Karpas-422 (cell line): ENCODE data around the gene MIB2. TPM values are rescaled to one million over a fixed set of nuclear protein-coding genes. Genes with fewer than 3 reads are reported as not detected.
"Not testable (repeated sequence)": the region's sequence is repeated elsewhere in the genome, so short reads cannot be mapped to it uniquely, and the experiment has no call there.

ENCODE experiments used
- DNase-seq: peaks from one replicate; pipeline ENCODE4 v3.0.0-alpha.2; 2015
- H2AFZ ChIP-seq: fragments of 200-600 bp; sonication (generic); 2 replicates; pipeline ENCODE4 v1.6.1; 2014; ENCODE audit warnings: antibody characterized with exemption, low read length, mixed read lengths
- H3K27ac ChIP-seq: fragments of 200-600 bp; sonication (generic); 2 replicates; pipeline ENCODE4 v1.5.1; 2014; ENCODE audit warnings: mild to moderate bottlenecking, low read length, moderate library complexity
- H3K27me3 ChIP-seq: fragments of 200-600 bp; sonication (generic); 2 replicates; pipeline ENCODE4 v1.6.1; 2014; ENCODE audit warnings: low read length, mixed read lengths
- H3K36me3 ChIP-seq: fragments of 200-600 bp; sonication (generic); 2 replicates; pipeline ENCODE4 v1.6.1; 2014; ENCODE audit warnings: low read length, mixed read lengths; ENCODE audit not compliant: insufficient read depth
- H3K4me1 ChIP-seq: fragments of 200-600 bp; sonication (generic); 2 replicates; pipeline ENCODE4 v1.6.1; 2014; ENCODE audit warnings: mild to moderate bottlenecking, low read length, mixed read lengths
- H3K4me2 ChIP-seq: fragments of 200-600 bp; sonication (generic); 2 replicates; pipeline ENCODE4 v1.6.1; 2014; ENCODE audit warnings: low read length, low read depth, mild to moderate bottlenecking; ENCODE audit not compliant: poor library complexity, severe bottlenecking
- H3K4me3 ChIP-seq: fragments of 200-600 bp; sonication (generic); 2 replicates; pipeline ENCODE4 v1.5.1; 2014; ENCODE audit warnings: mild to moderate bottlenecking, antibody characterized with exemption, low read length, mixed read lengths
- H3K79me2 ChIP-seq: fragments of 200-600 bp; sonication (generic); 2 replicates; pipeline ENCODE4 v1.6.1; 2014; ENCODE audit warnings: mild to moderate bottlenecking, low read length, mixed read lengths
- H3K9ac ChIP-seq: fragments of 200-600 bp; sonication (generic); 2 replicates; pipeline ENCODE4 v1.6.0; 2014; ENCODE audit warnings: low read length
- H3K9me2 ChIP-seq: fragments of 200-600 bp; sonication (generic), shearing (Covaris generic); replicated peaks from 2 replicates; pipeline ENCODE4 v1.6.0; 2014; ENCODE audit warnings: mild to moderate bottlenecking, low read length, moderate library complexity; ENCODE audit not compliant: insufficient read depth
- H3K9me3 ChIP-seq: fragments of 300-700, 200-600 bp; sonication (generic); 2 replicates; pipeline ENCODE4 v1.6.1; 2014; ENCODE audit warnings: low read length, mixed read lengths
- H4K20me1 ChIP-seq: fragments of 200-600 bp; sonication (generic); 2 replicates; pipeline ENCODE4 v1.6.1; 2014; ENCODE audit warnings: mild to moderate bottlenecking, antibody characterized with exemption, low read length, low read depth; ENCODE audit not compliant: insufficient read depth
- total RNA-seq: library from RNA; depleted of rRNA; stranded (reverse); fragments of >200 nt; shearing (Covaris generic); gene quantifications from 2 replicates; pipeline ENCODE4 v1.2.3, GENCODE V29; 2014; ENCODE audit warnings: low replicate concordance

Gene MIB2
- total RNA-seq, 1 experiment from 2014 or later: 24.8 TPM

GRCh38 chr1:1662830-1663560, 47.7 kb downstream of the MIB2 start:
- H2AFZ ChIP-seq, H3K36me3 ChIP-seq, DNase-seq, H3K9me2 ChIP-seq, H3K9ac ChIP-seq, H3K4me3 ChIP-seq, H3K27me3 ChIP-seq, H3K79me2 ChIP-seq, H3K4me1 ChIP-seq, H3K9me3 ChIP-seq, H4K20me1 ChIP-seq, H3K4me2 ChIP-seq, H3K27ac ChIP-seq: not testable (repeated sequence)

GRCh38 chr1:1664318-1664717, 49.0 kb downstream of the MIB2 start:
- not testable (repeated sequence) for DNase-seq, H2AFZ ChIP-seq, H3K27me3 ChIP-seq, H3K27ac ChIP-seq, H3K36me3 ChIP-seq, H3K4me1 ChIP-seq, H3K9ac ChIP-seq, H3K9me3 ChIP-seq, H3K79me2 ChIP-seq, H3K9me2 ChIP-seq, H3K4me3 ChIP-seq, H4K20me1 ChIP-seq, H3K4me2 ChIP-seq

DNA sequence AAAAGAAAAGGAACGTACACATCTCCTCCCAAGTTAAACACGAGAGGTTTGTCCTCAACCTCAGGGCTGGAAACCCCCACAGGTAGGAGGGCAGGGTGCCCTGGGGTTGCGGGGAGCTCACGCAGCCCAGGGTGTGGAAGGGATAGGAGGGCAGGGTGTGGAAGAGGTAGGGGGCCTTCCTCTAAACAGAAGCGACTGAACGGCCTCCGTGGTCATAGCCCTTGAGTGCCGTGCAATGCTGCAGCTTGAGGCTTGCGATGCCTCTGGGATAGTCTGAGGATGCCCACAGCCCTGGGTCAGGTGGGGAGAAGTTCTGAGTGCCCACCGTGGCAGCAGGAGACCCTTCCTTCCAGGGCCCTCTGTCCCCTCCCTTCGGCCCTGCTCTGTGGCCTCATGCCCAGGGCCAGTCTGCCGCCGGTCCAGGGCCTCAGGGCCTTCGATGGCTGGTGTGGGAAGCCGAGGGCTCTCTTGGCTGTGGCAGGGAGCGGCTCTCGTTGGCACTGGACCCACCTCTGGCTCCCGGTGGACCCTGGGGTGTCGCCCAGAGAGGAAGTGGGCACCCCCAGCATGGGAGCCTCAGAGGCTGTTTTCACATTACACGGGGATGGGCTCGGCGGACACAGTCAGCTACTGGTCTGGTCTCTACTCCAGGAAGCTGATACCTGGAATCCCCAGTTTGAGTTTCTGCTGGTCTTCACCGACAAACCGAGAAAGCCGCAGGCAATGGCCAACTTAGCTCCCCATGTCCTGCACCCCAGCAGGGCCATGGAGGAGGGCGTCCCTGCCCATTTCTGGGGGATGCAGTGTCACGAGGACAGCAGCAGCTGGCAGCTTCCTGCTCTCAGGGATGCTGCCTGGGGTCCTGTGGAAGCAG, 49.9 kb downstream of the MIB2 start:
- H3K79me2 ChIP-seq: no peaks in the 10 kb centered on the region
- no peak overlapping the region for H3K9ac ChIP-seq
- no peak overlapping the region for H2AFZ ChIP-seq
- DNase-seq: no peak
- 0 out of 2 replicates have a peak, but pooled peaks cover 2% of the 10 kb centered on the region for H4K20me1 ChIP-seq
- no peak overlapping the region for H3K27ac ChIP-seq
- H3K4me1 ChIP-seq: peaks cover 4% of the 10 kb centered on the region
- no peaks in the 10 kb centered on the region; the same call in 1 of the 2 replicates for H3K36me3 ChIP-seq
- no peak overlapping the region for H3K4me2 ChIP-seq
- H3K9me3 ChIP-seq: no peaks in the 10 kb centered on the region
- no peaks in the 10 kb centered on the region for H3K27me3 ChIP-seq
- no peaks in the 10 kb centered on the region for H3K9me2 ChIP-seq
- H3K4me3 ChIP-seq: no peak overlapping the region

- no peaks in the 10 kb centered on the region for H3K79me2 ChIP-seq
- no peaks in the 10 kb centered on the region for H3K9me2 ChIP-seq
- H3K4me3 ChIP-seq: no peak overlapping the region
- no peak for DNase-seq
- no peak overlapping the region for H3K9ac ChIP-seq
- no peak overlapping the region for H3K4me2 ChIP-seq
- H3K4me1 ChIP-seq: peaks cover 4% of the 10 kb centered on the region
- no peaks in the 10 kb centered on the region for H3K27me3 ChIP-seq
- H3K9me3 ChIP-seq: no peaks in the 10 kb centered on the region
- H2AFZ ChIP-seq: no peak overlapping the region
- no peak overlapping the region for H3K27ac ChIP-seq
- 0 out of 2 replicates have a peak, but pooled peaks cover 2% of the 10 kb centered on the region for H4K20me1 ChIP-seq
- H3K36me3 ChIP-seq: no peaks in the 10 kb centered on the region; the same call in 1 of the 2 replicates
Observed at GRCh38 chr1:1665815-1666251, 50.5 kb downstream of the MIB2 start.

DNA sequence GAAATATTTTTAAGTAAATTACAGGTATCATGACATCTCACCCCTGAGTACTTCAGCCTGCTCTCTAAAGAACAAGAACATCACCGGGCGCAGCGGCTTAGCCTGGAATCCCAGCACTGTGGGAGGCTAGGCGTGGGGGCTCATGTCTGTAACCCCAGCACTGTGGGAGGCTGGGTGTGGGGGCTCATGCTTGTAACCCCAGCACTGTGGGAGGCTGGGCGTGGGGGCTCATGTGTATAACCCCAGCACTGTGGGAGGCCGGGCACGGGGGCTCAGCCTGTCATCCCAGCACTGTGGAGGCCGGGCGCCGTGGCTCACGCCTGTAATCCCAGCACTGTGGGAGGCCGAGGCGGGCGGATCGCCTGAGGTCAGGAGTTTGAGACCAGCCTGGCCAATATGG, 51.2 kb downstream of the MIB2 start:
- H3K4me1 ChIP-seq: no peaks in the 10 kb centered on the region

GRCh38 chr1:1669468-1670440, 54.5 kb downstream of the MIB2 start:
- H3K4me1 ChIP-seq: no peaks in the 10 kb centered on the region
- H3K79me2 ChIP-seq: no peaks in the 10 kb centered on the region
- 0 out of 2 replicates have a peak, but pooled peaks cover 2% of the 10 kb centered on the region for H4K20me1 ChIP-seq
- no peaks in the 10 kb centered on the region for H3K9me3 ChIP-seq
- no peak overlapping the region for H3K4me3 ChIP-seq
- H3K36me3 ChIP-seq: no peaks in the 10 kb centered on the region; the same call in 1 of the 2 replicates
- no peaks in the 10 kb centered on the region for H3K9me2 ChIP-seq
- H3K4me2 ChIP-seq: no peak overlapping the region
- no peak overlapping the region for H3K27ac ChIP-seq
- no peak overlapping the region for H3K9ac ChIP-seq
- no peak overlapping the region for H2AFZ ChIP-seq
- no peak for DNase-seq
- H3K27me3 ChIP-seq: no peaks in the 10 kb centered on the region

More for the DNA sequence above, 51.2 kb downstream of the MIB2 start:
- Histone ChIP-seq H3K4me3 (no peak overlapping the region), H3K36me3 (no peaks in the 10 kb centered on the region; the same call in 1 of the 2 replicates), H3K9me2 (no peaks in the 10 kb centered on the region), H3K79me2 (no peaks in the 10 kb centered on the region), H3K4me2 (no peak overlapping the region), H4K20me1 (0 out of 2 replicates have a peak, but pooled peaks cover 2% of the 10 kb centered on the region), H3K27ac (no peak overlapping the region), H3K9ac (no peak overlapping the region), H3K9me3 (no peaks in the 10 kb centered on the region), H3K27me3 (no peaks in the 10 kb centered on the region), H2AFZ (no peak overlapping the region)
- no peak for DNase-seq

DNA sequence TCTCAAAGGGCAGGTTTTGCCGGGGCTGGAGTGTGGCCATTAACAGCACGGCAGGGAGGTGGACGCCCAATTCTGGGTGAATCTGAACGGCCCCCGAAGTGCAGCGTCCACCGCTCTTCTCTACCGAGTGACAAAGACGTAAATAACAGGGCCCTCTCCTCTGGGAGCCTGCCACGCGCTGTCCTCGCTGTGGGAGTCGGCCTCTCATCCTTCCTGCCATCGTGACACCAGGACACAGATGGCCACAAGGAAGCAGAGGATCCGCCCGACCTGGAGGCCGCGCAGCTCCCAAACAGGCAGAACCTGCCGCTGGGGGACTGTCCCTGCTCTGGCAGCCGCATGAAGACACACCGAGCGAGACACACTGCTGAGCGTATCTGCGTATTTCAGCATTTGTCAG, 55.6 kb downstream of the MIB2 start:
- Histone ChIP-seq H3K36me3 (no peaks in the 10 kb centered on the region; the same call in 1 of the 2 replicates), H3K27me3 (no peaks in the 10 kb centered on the region), H2AFZ (no peak overlapping the region), H3K27ac (no peak overlapping the region), H3K9me3 (no peaks in the 10 kb centered on the region), H3K4me1 (no peaks in the 10 kb centered on the region), H3K9me2 (no peaks in the 10 kb centered on the region), H3K4me3 (no peak overlapping the region), H3K4me2 (no peak overlapping the region), H3K79me2 (no peaks in the 10 kb centered on the region), H4K20me1 (no peaks in the 10 kb centered on the region), H3K9ac (no peak overlapping the region)
- DNase-seq: no peak
